A673 (cell line): ENCODE data around the gene SERGEF.

ENCODE experiments used
- EZH2 ChIP-seq: fragments of 200-600 bp; sonication (generic); IDR thresholded peaks from 2 replicates; pipeline ENCODE4 v1.6.1; 2017; ENCODE audit warnings: borderline replicate concordance, low read depth, mild to moderate bottlenecking, mixed read lengths, antibody characterized with exemption, low read length; ENCODE audit not compliant: poor library complexity, severe bottlenecking
- TF ChIP-seq, protein P1 (sequence below): fragments of 300-800, 200-600 bp; sonication (generic); conservative IDR thresholded peaks from 2 replicates; pipeline ENCODE4 v1.5.1; 2017; ENCODE audit warnings: low read depth, mild to moderate bottlenecking, antibody characterized with exemption, low read length, moderate library complexity, mixed read lengths

DNA sequence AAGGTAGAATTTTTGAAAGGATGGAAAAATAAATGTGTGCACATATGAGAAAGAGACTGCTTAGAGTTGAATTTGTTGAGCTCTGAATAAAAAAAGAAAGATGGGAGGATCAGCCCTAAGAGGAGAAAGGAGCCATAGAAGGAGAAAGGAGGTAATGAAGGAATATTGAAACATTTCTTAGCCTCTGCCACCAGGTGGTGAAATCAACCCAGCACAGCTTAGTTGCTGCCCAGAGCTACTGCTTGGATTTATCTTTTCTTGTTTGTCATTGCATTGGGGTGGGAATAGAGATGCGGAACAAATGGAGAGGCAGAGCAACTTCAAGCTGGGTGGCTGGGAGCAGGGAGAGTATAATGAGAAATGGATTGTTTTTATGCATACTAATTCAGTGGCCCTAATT lies 80.4 kb downstream of the SERGEF start:
- TF ChIP-seq, protein P1, sequence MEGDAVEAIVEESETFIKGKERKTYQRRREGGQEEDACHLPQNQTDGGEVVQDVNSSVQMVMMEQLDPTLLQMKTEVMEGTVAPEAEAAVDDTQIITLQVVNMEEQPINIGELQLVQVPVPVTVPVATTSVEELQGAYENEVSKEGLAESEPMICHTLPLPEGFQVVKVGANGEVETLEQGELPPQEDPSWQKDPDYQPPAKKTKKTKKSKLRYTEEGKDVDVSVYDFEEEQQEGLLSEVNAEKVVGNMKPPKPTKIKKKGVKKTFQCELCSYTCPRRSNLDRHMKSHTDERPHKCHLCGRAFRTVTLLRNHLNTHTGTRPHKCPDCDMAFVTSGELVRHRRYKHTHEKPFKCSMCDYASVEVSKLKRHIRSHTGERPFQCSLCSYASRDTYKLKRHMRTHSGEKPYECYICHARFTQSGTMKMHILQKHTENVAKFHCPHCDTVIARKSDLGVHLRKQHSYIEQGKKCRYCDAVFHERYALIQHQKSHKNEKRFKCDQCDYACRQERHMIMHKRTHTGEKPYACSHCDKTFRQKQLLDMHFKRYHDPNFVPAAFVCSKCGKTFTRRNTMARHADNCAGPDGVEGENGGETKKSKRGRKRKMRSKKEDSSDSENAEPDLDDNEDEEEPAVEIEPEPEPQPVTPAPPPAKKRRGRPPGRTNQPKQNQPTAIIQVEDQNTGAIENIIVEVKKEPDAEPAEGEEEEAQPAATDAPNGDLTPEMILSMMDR, result no peak; the same call in 1 of the 2 replicates
- TF ChIP-seq EZH2, result no peak
